HepG2 (cell line): ENCODE data around the gene LMAN2L. TPM values are rescaled to one million over a fixed set of nuclear protein-coding genes. Genes with fewer than 3 reads are reported as not detected.

Source experiments
- ATF3 ChIP-seq: sonication (generic); formaldehyde crosslinking; IDR thresholded peaks from 2 replicates; pipeline ENCODE4 v1.4.0; 2020; ENCODE audit warnings: missing genetic modification reagents
- ETV5 ChIP-seq: IDR thresholded peaks from 2 replicates; pipeline ENCODE4 v1.6.1; 2018; ENCODE audit warnings: missing biosample characterization, missing genetic modification reagents, inconsistent platforms, borderline replicate concordance
- GPN1 ChIP-seq: sonication (generic); formaldehyde crosslinking; IDR thresholded peaks from 2 replicates; pipeline ENCODE4 v1.5.1; 2020; ENCODE audit warnings: missing genetic modification reagents, borderline replicate concordance
- GTF3A ChIP-seq: sonication (generic); formaldehyde crosslinking; conservative IDR thresholded peaks from 2 replicates; pipeline ENCODE4 v1.4.0; 2020; ENCODE audit warnings: mild to moderate bottlenecking, missing genetic modification reagents
- HNRNPK ChIP-seq: fragments of 200-400 bp; formaldehyde crosslinking; IDR thresholded peaks from 2 replicates; pipeline ENCODE4 v1.6.1; 2018; ENCODE audit warnings: low read length, low read depth, moderate library complexity, mild to moderate bottlenecking; ENCODE audit not compliant: poor library complexity, severe bottlenecking
- HNRNPL ChIP-seq: fragments of 200-400 bp; formaldehyde crosslinking; IDR thresholded peaks from 2 replicates; pipeline ENCODE4 v1.6.1; 2017; ENCODE audit warnings: mild to moderate bottlenecking, low read depth, low read length
- HOXD1 ChIP-seq: sonication (generic); formaldehyde crosslinking; IDR thresholded peaks from 2 replicates; pipeline ENCODE4 v1.5.0; 2020; ENCODE audit warnings: missing genetic modification reagents
- KDM2A ChIP-seq: sonication (generic); formaldehyde crosslinking; IDR thresholded peaks from 2 replicates; pipeline ENCODE4 v1.4.0; 2020; ENCODE audit warnings: low read depth, missing genetic modification reagents, borderline replicate concordance
- KDM5A ChIP-seq: fragments of 200-600 bp; sonication (generic); IDR thresholded peaks from 2 replicates; pipeline ENCODE4 v1.7.0; 2018; ENCODE audit warnings: antibody characterized with exemption, mild to moderate bottlenecking, low read length, borderline replicate concordance
- MYC ChIP-seq: sonication (generic); formaldehyde crosslinking; IDR thresholded peaks from 2 replicates; pipeline ENCODE4 v1.9.0; 2021; ENCODE audit warnings: missing genetic modification reagents, borderline replicate concordance
- NR3C1 ChIP-seq: sonication (generic); formaldehyde crosslinking; IDR thresholded peaks from 2 replicates; pipeline ENCODE4 v1.4.0; 2020; ENCODE audit warnings: missing genetic modification reagents
- PATZ1 ChIP-seq: sonication (generic); formaldehyde crosslinking; IDR thresholded peaks from 2 replicates; pipeline ENCODE4 v1.4.0; 2020; ENCODE audit warnings: missing genetic modification reagents
- RARG ChIP-seq: sonication (generic); formaldehyde crosslinking; IDR thresholded peaks from 2 replicates; pipeline ENCODE4 v1.4.0; 2020; ENCODE audit warnings: low read depth, mild to moderate bottlenecking, missing genetic modification reagents
- RBFOX2 ChIP-seq: fragments of 200-400 bp; formaldehyde crosslinking; IDR thresholded peaks from 2 replicates; pipeline ENCODE4 v1.6.1; 2017; ENCODE audit warnings: low read depth, mild to moderate bottlenecking, low read length
- REXO4 ChIP-seq: sonication (generic); formaldehyde crosslinking; IDR thresholded peaks from 2 replicates; pipeline ENCODE4 v1.8.0; 2022; ENCODE audit warnings: missing genetic modification reagents, mild to moderate bottlenecking, borderline replicate concordance
- SIN3B ChIP-seq: fragments of 150-350 bp; IDR thresholded peaks from 2 replicates; pipeline ENCODE4 v1.6.1; 2014; ENCODE audit warnings: low read length
- SMARCC2 ChIP-seq: fragments of 450-650 bp; IDR thresholded peaks from 2 replicates; pipeline ENCODE4 v1.6.1; 2017; ENCODE audit warnings: antibody characterized with exemption, mild to moderate bottlenecking
- SNAPC2 ChIP-seq: sonication (generic); formaldehyde crosslinking; IDR thresholded peaks from 2 replicates; pipeline ENCODE4 v1.8.1; 2022; ENCODE audit warnings: mild to moderate bottlenecking, missing genetic modification reagents
- TCF7 ChIP-seq: sonication (generic); IDR thresholded peaks from 2 replicates; pipeline ENCODE4 v1.6.1; 2016; ENCODE audit warnings: antibody characterized with exemption, low read depth
- TOPORS ChIP-seq: sonication (generic); formaldehyde crosslinking; IDR thresholded peaks from 2 replicates; pipeline ENCODE4 v1.8.0; 2023; ENCODE audit warnings: mild to moderate bottlenecking, missing genetic modification reagents
- ZNF260 ChIP-seq: sonication (generic); formaldehyde crosslinking; IDR thresholded peaks from 2 replicates; pipeline ENCODE4 v1.4.0; 2020; ENCODE audit warnings: missing genetic modification reagents, low read depth, mild to moderate bottlenecking, borderline replicate concordance
- ZNF362 ChIP-seq: sonication (generic); formaldehyde crosslinking; IDR thresholded peaks from 2 replicates; pipeline ENCODE4 v1.4.0; 2020; ENCODE audit warnings: missing genetic modification reagents, mild to moderate bottlenecking, borderline replicate concordance
- ZNF547 ChIP-seq: sonication (generic); formaldehyde crosslinking; IDR thresholded peaks from 2 replicates; pipeline ENCODE4 v1.5.1; 2020; ENCODE audit warnings: mild to moderate bottlenecking, missing genetic modification reagents
- ZNF674 ChIP-seq: sonication (generic); formaldehyde crosslinking; IDR thresholded peaks from 2 replicates; pipeline ENCODE4 v1.5.0; 2020; ENCODE audit warnings: low read depth, mild to moderate bottlenecking, missing genetic modification reagents
- ZNF713 ChIP-seq: sonication (generic); formaldehyde crosslinking; IDR thresholded peaks from 2 replicates; pipeline ENCODE4 v1.4.0; 2020; ENCODE audit warnings: mild to moderate bottlenecking, missing genetic modification reagents
- ZNF746 ChIP-seq: sonication (generic); formaldehyde crosslinking; IDR thresholded peaks from 2 replicates; pipeline ENCODE4 v1.8.0; 2022; ENCODE audit warnings: mild to moderate bottlenecking, missing genetic modification reagents
- ZNF792 ChIP-seq: IDR thresholded peaks from 2 replicates; pipeline ENCODE4 v1.6.1; 2016
- polyA plus RNA-seq, 8 experiments: library from polyadenylated mRNA; depleted of rRNA in 3 of 8; stranded (reverse) in 7 of 8; unstranded in 1 of 8; fragments of >200 nt; fragmentation: Illumina TruSeq in 4 of 8; extraction: Trizol in 4 of 8; gene quantifications; 2 replicates each; pipeline versions ENCODE4 v1.2.1 to v1.2.3, GENCODE V29; 2011 to 2016; ENCODE audit warnings: low read depth in 4 of 8, missing spikeins in 1 of 8, mixed read lengths in 1 of 8; ENCODE audit not compliant: insufficient read depth in 1 of 8
- total RNA-seq, 5 experiments: library from RNA; depleted of rRNA; stranded (reverse); fragments of >200 nt; fragmentation: Illumina TruSeq; extraction: Trizol; gene quantifications; 2 replicates each; pipeline ENCODE4 v1.2.3, GENCODE V29; 2016; ENCODE audit warnings: low read depth in 1 of 5
- TF ChIP-seq, protein P1 (sequence below): IDR thresholded peaks from 2 replicates; pipeline ENCODE4 v1.6.1; 2016; ENCODE audit warnings: mild to moderate bottlenecking, missing biosample characterization, missing genetic modification reagents
- TF ChIP-seq, protein P2 (sequence below): IDR thresholded peaks from 2 replicates; pipeline ENCODE4 v1.6.1; 2016; ENCODE audit warnings: missing compliant biosample characterization, missing genetic modification reagents, borderline replicate concordance

LMAN2L gene
- total and polyA plus RNA-seq, 2 of the 13 experiments (the other 11 are each of a cell fraction or from before 2014, with no cell fraction given) = 39.1 to 57.9 TPM

DNA sequence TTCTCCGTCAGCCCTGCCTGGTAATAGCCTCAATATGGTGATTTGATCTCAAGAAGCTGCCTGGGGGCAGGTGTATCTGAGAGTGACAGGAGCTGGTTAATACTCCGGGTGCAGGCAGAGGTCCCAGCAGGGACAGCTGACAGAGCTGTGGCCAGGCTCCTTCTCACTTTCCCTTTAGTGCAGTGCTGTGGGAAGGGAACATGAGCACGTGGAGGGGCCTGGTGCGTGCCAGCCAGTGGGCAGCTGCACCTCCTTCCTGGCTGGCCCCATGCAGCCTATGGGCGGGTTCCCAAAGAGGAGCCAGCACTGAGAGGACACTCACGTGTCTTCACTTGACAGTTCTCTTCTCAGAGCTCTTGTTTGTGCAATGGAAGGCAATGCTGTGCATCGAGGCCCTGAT lies 29.9 kb upstream of the LMAN2L start (continued):
- TF ChIP-seq ZNF362 (CRISPR knock-in tag) = no peak
- TF ChIP-seq SIN3B = no peak
- TF ChIP-seq RBFOX2 = no peak
- TF ChIP-seq ATF3 (CRISPR knock-in tag) = no peak
- no peak for TF ChIP-seq MYC (CRISPR knock-in tag)
- no peak for TF ChIP-seq REXO4
- TF ChIP-seq GPN1 = no peak
- no peak for TF ChIP-seq ZNF792 (CRISPR knock-in tag)
- no peak for TF ChIP-seq ETV5
- no peak for TF ChIP-seq HOXD1
- TF ChIP-seq NR3C1 = no peak
- TF ChIP-seq ZNF547 (CRISPR knock-in tag) = 0 out of 2 replicates have a peak, but pooled peaks have one; percentile 6
- TF ChIP-seq, protein P1, sequence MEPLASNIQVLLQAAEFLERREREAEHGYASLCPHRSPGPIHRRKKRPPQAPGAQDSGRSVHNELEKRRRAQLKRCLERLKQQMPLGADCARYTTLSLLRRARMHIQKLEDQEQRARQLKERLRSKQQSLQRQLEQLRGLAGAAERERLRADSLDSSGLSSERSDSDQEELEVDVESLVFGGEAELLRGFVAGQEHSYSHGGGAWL (CRISPR knock-in tag) = 0 out of 2 replicates have a peak, but pooled peaks have one; percentile 21
- no peak for TF ChIP-seq HNRNPK
- TF ChIP-seq ZNF746 (CRISPR knock-in tag) = no peak
- no peak for TF ChIP-seq TOPORS
- no peak for TF ChIP-seq RARG (CRISPR knock-in tag)
- no peak for TF ChIP-seq ZNF713 (CRISPR knock-in tag)
- no peak for TF ChIP-seq ZNF260 (CRISPR knock-in tag)
- no peak for TF ChIP-seq ZNF674
- no peak for TF ChIP-seq SMARCC2
- TF ChIP-seq PATZ1 = no peak
- no peak for TF ChIP-seq GTF3A (CRISPR knock-in tag)
- no peak for TF ChIP-seq SNAPC2 (CRISPR knock-in tag)
- TF ChIP-seq, protein P2, sequence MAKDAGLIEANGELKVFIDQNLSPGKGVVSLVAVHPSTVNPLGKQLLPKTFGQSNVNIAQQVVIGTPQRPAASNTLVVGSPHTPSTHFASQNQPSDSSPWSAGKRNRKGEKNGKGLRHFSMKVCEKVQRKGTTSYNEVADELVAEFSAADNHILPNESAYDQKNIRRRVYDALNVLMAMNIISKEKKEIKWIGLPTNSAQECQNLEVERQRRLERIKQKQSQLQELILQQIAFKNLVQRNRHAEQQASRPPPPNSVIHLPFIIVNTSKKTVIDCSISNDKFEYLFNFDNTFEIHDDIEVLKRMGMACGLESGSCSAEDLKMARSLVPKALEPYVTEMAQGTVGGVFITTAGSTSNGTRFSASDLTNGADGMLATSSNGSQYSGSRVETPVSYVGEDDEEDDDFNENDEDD = 0 out of 2 replicates have a peak, but pooled peaks have one; percentile 8
- TF ChIP-seq TCF7 = no peak
- TF ChIP-seq KDM2A (CRISPR knock-in tag) = no peak
- TF ChIP-seq KDM5A = no peak
- 0 out of 2 replicates have a peak, but pooled peaks have one; percentile 21 for TF ChIP-seq HNRNPL
